Limb (tissue), 2 donors: ENCODE results near the gene UNG.
"Not testable (repeated sequence)": the region's sequence is repeated elsewhere in the genome, so short reads cannot be mapped to it uniquely, and the experiment has no call there.

Experiments
- DNase-seq, 2 donors: peaks; one replicate each; pipeline ENCODE4 v3.0.0-alpha.2; 2016; ENCODE audit errors: extremely low spot score in 2 of 2

Gene UNG

GRCh38 chr12:109097435-109098182 lies at the start of gene UNG:
Gene UNG, plus strand, starts transcription at chr12:109097597. Its CDS starts 83 bp downstream, at chr12:109097680.
- DNase-seq = peak; percentile 97 to 98

- not testable (repeated sequence) for DNase-seq
These were observed 48.7 kb upstream of the UNG start for GRCh38 chr12:109048706-109049105.

- DNase-seq = not testable (repeated sequence)
These were observed 47.6 kb upstream of the UNG start for GRCh38 chr12:109049794-109050193.

- DNase-seq = peak in 1 of 2 donors; percentile 3
These were observed 45.3 kb upstream of the UNG start for GRCh38 chr12:109052097-109052413.

- peak; percentile 83 to 92 for DNase-seq
These were observed 44.7 kb upstream of the UNG start, which contains the start of gene USP30 for GRCh38 chr12:109052414-109053323. Gene USP30, plus strand, starts transcription at chr12:109052576. Its CDS starts 103 bp downstream, at chr12:109052679.

- no peak for DNase-seq
These were observed 43.8 kb upstream of the UNG start for GRCh38 chr12:109053382-109054123.

GRCh38 chr12:109054124-109054513 lies 43.3 kb upstream of the UNG start:
- not testable (repeated sequence) for DNase-seq

GRCh38 chr12:109054520-109054919 lies 42.9 kb upstream of the UNG start:
- DNase-seq = no peak

- no peak for DNase-seq
These were observed 40.5 kb upstream of the UNG start for GRCh38 chr12:109056891-109057290.

- no peak for DNase-seq
These were observed 40.0 kb upstream of the UNG start for GRCh38 chr12:109057376-109057775.

- DNase-seq = no peak
These were observed 38.6 kb upstream of the UNG start for GRCh38 chr12:109058773-109059172.

- no peak for DNase-seq
These were observed 33.3 kb upstream of the UNG start for GRCh38 chr12:109064143-109064542.

- no peak for DNase-seq
These were observed 32.1 kb upstream of the UNG start for GRCh38 chr12:109065154-109065852.

- DNase-seq = no peak
These were observed 31.6 kb upstream of the UNG start for GRCh38 chr12:109065853-109066193.

GRCh38 chr12:109069307-109070271 lies 27.8 kb upstream of the UNG start:
- DNase-seq = no peak

GRCh38 chr12:109074866-109075265 lies 22.5 kb upstream of the UNG start:
- DNase-seq = no peak

GRCh38 chr12:109082751-109083150 lies 14.6 kb upstream of the UNG start:
- no peak for DNase-seq

- DNase-seq = no peak
These were observed 13.0 kb upstream of the UNG start for GRCh38 chr12:109084425-109084824.

- DNase-seq = no peak
These were observed 11.8 kb upstream of the UNG start for GRCh38 chr12:109085590-109085989.

- no peak for DNase-seq
These were observed 10.1 kb upstream of the UNG start for GRCh38 chr12:109087250-109087649.
